Endothelial cell of hepatic sinusoid (primary cell): ENCODE data around the gene PDXK.
"Not testable (repeated sequence)": the region's sequence is repeated elsewhere in the genome, so short reads cannot be mapped to it uniquely, and the experiment has no call there.

Experiments
- in situ Hi-C: cut with HindIII; loops from 2 replicates; pipeline ENCODE4 v1.10.0; 2017; ENCODE audit warnings: low sequenced_read_pairs

Gene PDXK

GRCh38 chr21:43696214-43696613 is 22.7 kb upstream of the PDXK start:
- in situ Hi-C loops, result no loop called here

- in situ Hi-C loops, result no loop called here
These were observed 20.9 kb upstream of the PDXK start for GRCh38 chr21:43697758-43698643.

GRCh38 chr21:43699492-43699777 is 19.5 kb upstream of the PDXK start:
- in situ Hi-C loops, result not testable (repeated sequence)

GRCh38 chr21:43699933-43700599 is 18.9 kb upstream of the PDXK start:
- in situ Hi-C loops, result no loop called here

GRCh38 chr21:43701936-43702784 is 16.8 kb upstream of the PDXK start:
- in situ Hi-C loops, result no loop called here

- in situ Hi-C loops, result no loop called here
These were observed 16.2 kb upstream of the PDXK start for GRCh38 chr21:43702785-43703034.

GRCh38 chr21:43703035-43703880 is 15.7 kb upstream of the PDXK start:
- in situ Hi-C loops, result no loop called here

GRCh38 chr21:43707462-43707861 is 11.5 kb upstream of the PDXK start:
- in situ Hi-C loops, result no loop called here

- in situ Hi-C loops, result no loop called here
These were observed 10.1 kb upstream of the PDXK start for GRCh38 chr21:43708745-43709381.

GRCh38 chr21:43712268-43712942 is 6.5 kb upstream of the PDXK start:
- in situ Hi-C loops, result no loop called here

- in situ Hi-C loops, result not testable (repeated sequence)
These were observed 5.8 kb upstream of the PDXK start for GRCh38 chr21:43713123-43713522.

GRCh38 chr21:43716376-43717165 is 2.4 kb upstream of the PDXK start:
- in situ Hi-C loops, result no loop called here

- in situ Hi-C loops, result no loop called here
These were observed 1.6 kb upstream of the PDXK start for GRCh38 chr21:43717166-43717853.

GRCh38 chr21:43717967-43718871 is 710 bp upstream of the PDXK start:
- in situ Hi-C loops, result no loop called here

GRCh38 chr21:43719748-43720538 is 1.0 kb downstream of the PDXK start:
- in situ Hi-C loops, result no loop called here

- in situ Hi-C loops, result no loop called here
These were observed 1.7 kb downstream of the PDXK start for GRCh38 chr21:43720539-43721166.
